Measurements from ENCODE around the gene DDIT4L. TPM values are rescaled to one million over a fixed set of nuclear protein-coding genes. Genes with fewer than 3 reads are reported as not detected.

The DDIT4L gene
- total and polyA plus RNA-seq, 2 of the 13 experiments (the other 11 are each of a cell fraction or from before 2014, with no cell fraction given), result not detected

- no TSS peak for BruUV-seq (replicated peaks)
- intact Hi-C loops (cut with micrococcal nuclease; ENCODE audit: unreplicated experiment), result no loop called here
Measured at GRCh38 chr4:100175858-100176257, 14.4 kb downstream of the DDIT4L start.

More at GRCh38 chr4:100175858-100176257, 14.4 kb downstream of the DDIT4L start:
- Histone ChIP-seq H3K9me3 (ENCODE audit: low read length) (no peaks in the 10 kb centered on the region), H4K20me1 (ENCODE audit: insufficient read depth, low read length) (no peaks in the 10 kb centered on the region), H3K79me2 (ENCODE audit: insufficient read depth, low read length) (no peaks in the 10 kb centered on the region), H3K4me3 (replicated peaks in 1 of 3; ENCODE audit: insufficient read depth in 1 of 3, low read depth in 2 of 3, low read length in 3 of 3) (no peak overlapping the region), H3K36me3 (replicated peaks in 1 of 2; ENCODE audit: control insufficient read depth in 1 of 2, insufficient read depth in 2 of 2, low read length in 2 of 2) (no peaks in the 10 kb centered on the region), H3K27me3 (ENCODE audit: control insufficient read depth in 1 of 2, insufficient read depth in 2 of 2, low read length in 2 of 2) (no peaks in the 10 kb centered on the region; a peak in 1 of 5 replicates), H3K9ac (ENCODE audit: insufficient read depth, low read depth, low read length) (no peak overlapping the region), H3K4me1 (ENCODE audit: insufficient read depth, low read length) (no peaks in the 10 kb centered on the region), H3K27ac (ENCODE audit: extremely low read length, insufficient read depth, low read length) (no peak overlapping the region), H3K4me2 (ENCODE audit: low read depth, low read length) (no peak overlapping the region), H2AFZ (ENCODE audit: low read length) (no peak overlapping the region)
- FAIRE-seq, result no peak
- ChIA-PET POLR2A (no interaction called here), CTCF (ENCODE audit: low intra/inter-chr PET ratio, low total read pairs) (no interaction called here)
- 0% methylated on average over 2 of the region's 2 CpGs for WGBS (ENCODE audit: low lambda C conversion rate)
- in situ Hi-C loops (cut with HindIII; ENCODE audit: extremely low pct_ligation_motif_present, low pct_unique_long_range_greater_than_20kb), result no loop called here
- ATAC-seq, result no peak
- TF ChIP-seq HOXA5 (CRISPR knock-in tag; IDR thresholded peaks at IDR 0.05) (no peak), JDP2 (CRISPR knock-in tag; IDR thresholded peaks at IDR 0.05; ENCODE audit: borderline replicate concordance) (no peak), JUN (CRISPR knock-in tag; IDR thresholded peaks at IDR 0.05) (no peak), MAF1 (CRISPR knock-in tag; IDR thresholded peaks at IDR 0.05; ENCODE audit: borderline replicate concordance) (no peak), KDM6A (CRISPR knock-in tag; IDR thresholded peaks at IDR 0.05; ENCODE audit: low read depth) (no peak), DR1 (CRISPR knock-in tag; IDR thresholded peaks at IDR 0.05) (no peak), TEAD2 (CRISPR knock-in tag; IDR thresholded peaks at IDR 0.05) (no peak), SRF (IDR thresholded peaks at IDR 0.05; ENCODE audit: low read depth, low read length) (no peak), DBP (CRISPR knock-in tag; IDR thresholded peaks at IDR 0.05; ENCODE audit: not compliant biosample characterization) (no peak), HMGA1 (CRISPR knock-in tag; conservative IDR thresholded peaks at IDR 0.05) (no peak), ZNF256 (CRISPR knock-in tag; conservative IDR thresholded peaks at IDR 0.05) (no peak), PRDM10 (CRISPR knock-in tag; IDR thresholded peaks at IDR 0.05; ENCODE audit: low read depth) (no peak), IKZF1 (IDR thresholded peaks at IDR 0.05) (no peak), HHEX (CRISPR knock-in tag; IDR thresholded peaks at IDR 0.05) (no peak), SP1 (IDR thresholded peaks at IDR 0.05) (no peak), SP1 (CRISPR knock-in tag; IDR thresholded peaks at IDR 0.05) (no peak)
- DNase-seq (ENCODE audit: low spot score), result no peak
